ENCODE results near the gene OR9G1.
"Not testable (repeated sequence)": the region's sequence is repeated elsewhere in the genome, so short reads cannot be mapped to it uniquely, and the experiment has no call there.

OR9G1 gene

GRCh38 chr11:56698795-56699194, at the start of gene OR9G1:
Gene OR9G1, plus strand, starts transcription at chr11:56699095. Its CDS starts 1,293 bp downstream, at chr11:56700388.
- H3K4me3 ChIP-seq: no peak within 1 kb of the TSS
- H3K27ac ChIP-seq: no peak within 1 kb of the TSS

- H3K27ac ChIP-seq: no peak overlapping the region
- no peak overlapping the region for H3K4me3 ChIP-seq
Measured at GRCh38 chr11:56659755-56660154, 39.1 kb upstream of the OR9G1 start.

- H3K4me3 ChIP-seq: no peak within 1 kb of the TSS
- no peak within 1 kb of the TSS for H3K27ac ChIP-seq
Measured at GRCh38 chr11:56663386-56663785, 35.5 kb upstream of the OR9G1 start, which contains the start of gene OR5AR1. Gene OR5AR1, plus strand, starts transcription at chr11:56663686. Its CDS starts 0 bp downstream, at chr11:56663686.

GRCh38 chr11:56670984-56671383, 27.9 kb upstream of the OR9G1 start:
- no peak overlapping the region for H3K4me3 ChIP-seq
- H3K27ac ChIP-seq: no peak overlapping the region

GRCh38 chr11:56688554-56689100, 10.3 kb upstream of the OR9G1 start:
- H3K4me3 ChIP-seq: no peak overlapping the region

GRCh38 chr11:56691179-56691578, 7.7 kb upstream of the OR9G1 start:
- not testable (repeated sequence) for H3K27ac ChIP-seq, H3K4me3 ChIP-seq

More at GRCh38 chr11:56688554-56689100, 10.3 kb upstream of the OR9G1 start:
- H3K27ac ChIP-seq: no peak overlapping the region

- H3K4me3 ChIP-seq: no peak overlapping the region
- H3K27ac ChIP-seq: no peak overlapping the region
Measured at GRCh38 chr11:56693428-56693827, 5.5 kb upstream of the OR9G1 start.

- Histone ChIP-seq H3K27ac (no peak overlapping the region), H3K4me3 (no peak overlapping the region)
Measured at GRCh38 chr11:56700242-56700913, 1.5 kb downstream of the OR9G1 start.

GRCh38 chr11:56700914-56701485, 2.1 kb downstream of the OR9G1 start:
- H3K27ac ChIP-seq: no peak overlapping the region
- H3K4me3 ChIP-seq: no peak overlapping the region

- no peak overlapping the region for H3K27ac ChIP-seq
- no peak overlapping the region for H3K4me3 ChIP-seq
Measured at GRCh38 chr11:56705784-56706396, 7.0 kb downstream of the OR9G1 start.

GRCh38 chr11:56706486-56706885, 7.6 kb downstream of the OR9G1 start:
- H3K4me3 ChIP-seq: no peak overlapping the region
- H3K27ac ChIP-seq: no peak overlapping the region

- no peak overlapping the region for H3K4me3 ChIP-seq
Measured at GRCh38 chr11:56714206-56714605, 15.3 kb downstream of the OR9G1 start.

GRCh38 chr11:56716379-56716854, 17.5 kb downstream of the OR9G1 start:
- H3K27ac ChIP-seq: no peak overlapping the region
- H3K4me3 ChIP-seq: no peak overlapping the region

More at GRCh38 chr11:56714206-56714605, 15.3 kb downstream of the OR9G1 start:
- H3K27ac ChIP-seq: no peak overlapping the region

GRCh38 chr11:56720513-56720912, 21.6 kb downstream of the OR9G1 start:
- H3K27ac ChIP-seq: no peak overlapping the region
- no peak overlapping the region for H3K4me3 ChIP-seq

- H3K4me3 ChIP-seq: no peak overlapping the region
- no peak overlapping the region for H3K27ac ChIP-seq
Measured at GRCh38 chr11:56740107-56740506, 41.2 kb downstream of the OR9G1 start.

- H3K27ac ChIP-seq: no peak overlapping the region
Measured at GRCh38 chr11:56740886-56741285, 42.0 kb downstream of the OR9G1 start.

GRCh38 chr11:56748597-56748996, 49.7 kb downstream of the OR9G1 start, which contains the start of gene OR9G4:
Gene OR9G4, minus strand, starts transcription at chr11:56748697. Its CDS starts 4,931 bp downstream, at chr11:56743766.
- H3K27ac ChIP-seq: no peak within 1 kb of the TSS

More at GRCh38 chr11:56740886-56741285, 42.0 kb downstream of the OR9G1 start:
- H3K4me3 ChIP-seq: no peak overlapping the region

GRCh38 chr11:56750190-56750589, 51.3 kb downstream of the OR9G1 start:
- Histone ChIP-seq H3K4me3 (no peak overlapping the region), H3K27ac (no peak overlapping the region)

More at GRCh38 chr11:56748597-56748996, 49.7 kb downstream of the OR9G1 start, which contains the start of gene OR9G4:
- H3K4me3 ChIP-seq: no peak within 1 kb of the TSS

GRCh38 chr11:56751480-56751879, 52.6 kb downstream of the OR9G1 start:
- no peak overlapping the region for H3K27ac ChIP-seq
- H3K4me3 ChIP-seq: no peak overlapping the region

Data from skin epidermis (tissue), 12 donors.